ENCODE results near the gene CORO2A. TPM values are rescaled to one million over a fixed set of nuclear protein-coding genes. Genes with fewer than 3 reads are reported as not detected.
A peak's percentile ranks its signal among the peaks of the same experiment; 100 is the strongest.

Gene CORO2A
- total and polyA plus RNA-seq, 2 of the 13 experiments (the other 11 are each of a cell fraction or from before 2014, with no cell fraction given) = 14.4 to 15.3 TPM

GRCh38 chr9:98175028-98175569 is 17.3 kb downstream of the CORO2A start (continued):
- TF ChIP-seq SOX5 (CRISPR knock-in tag; IDR thresholded peaks at IDR 0.05; ENCODE audit: borderline replicate concordance) (peak; percentile 64; the same call in 1 of the 2 replicates), SAP130 (CRISPR knock-in tag; IDR thresholded peaks at IDR 0.05; ENCODE audit: low read depth) (peak; percentile 53; the same call in 1 of the 2 replicates), ETV5 (CRISPR knock-in tag; IDR thresholded peaks at IDR 0.05; ENCODE audit: borderline replicate concordance) (peak; percentile 60; the same call in 1 of the 2 replicates), PAXIP1 (CRISPR knock-in tag; conservative IDR thresholded peaks at IDR 0.05) (peak; percentile 81), THRA (CRISPR knock-in tag; IDR thresholded peaks at IDR 0.05; ENCODE audit: borderline replicate concordance) (0 out of 2 replicates have a peak, but pooled peaks have one; percentile 60), ZFP91 (CRISPR knock-in tag; IDR thresholded peaks at IDR 0.05; ENCODE audit: borderline replicate concordance) (0 out of 2 replicates have a peak, but pooled peaks have one; percentile 32), RXRA (CRISPR knock-in tag; IDR thresholded peaks at IDR 0.05) (peak; percentile 79), NFKB2 (CRISPR knock-in tag; IDR thresholded peaks at IDR 0.05; ENCODE audit: borderline replicate concordance) (peak; percentile 30; the same call in 1 of the 2 replicates), SP5 (CRISPR knock-in tag; IDR thresholded peaks at IDR 0.05; ENCODE audit: borderline replicate concordance, low read depth) (peak; percentile 97), ZNF143 (CRISPR knock-in tag; IDR thresholded peaks at IDR 0.05) (peak; percentile 20; the same call in 1 of the 2 replicates), HOXA3 (CRISPR knock-in tag; IDR thresholded peaks at IDR 0.05) (peak; percentile 80), SP140L (CRISPR knock-in tag; IDR thresholded peaks at IDR 0.05; ENCODE audit: borderline replicate concordance) (no peak), BRCA1 (CRISPR knock-in tag; IDR thresholded peaks at IDR 0.05) (no peak), FOXA1 (IDR thresholded peaks at IDR 0.05) (no peak), FOXA1 (CRISPR knock-in tag; IDR thresholded peaks at IDR 0.05) (peak; percentile 47), ZBTB7A (CRISPR knock-in tag; IDR thresholded peaks at IDR 0.05) (peak; percentile 41; the same call in 1 of the 2 replicates), HNRNPL (IDR thresholded peaks at IDR 0.05; ENCODE audit: low read depth, low read length) (0 out of 2 replicates have a peak, but pooled peaks have one; percentile 66), ZSCAN5A (CRISPR knock-in tag; IDR thresholded peaks at IDR 0.05; ENCODE audit: borderline replicate concordance) (peak; percentile 79; the same call in 1 of the 2 replicates)

Measured in HepG2 (cell line).